Mesodermal cell (in vitro differentiated cells): ENCODE results near the gene ZNF827.
A peak's percentile ranks its signal among the peaks of the same experiment; 100 is the strongest.

Source experiments
- H3K27ac ChIP-seq: 2 replicates; pipeline ENCODE4 v1.7.0; 2013; ENCODE audit warnings: mild to moderate bottlenecking, low read depth, low read length, moderate library complexity; ENCODE audit not compliant: severe bottlenecking
- H3K36me3 ChIP-seq: 2 replicates; pipeline ENCODE4 v1.7.1; 2013; ENCODE audit warnings: mild to moderate bottlenecking, low read length, moderate library complexity; ENCODE audit not compliant: control insufficient read depth, insufficient read depth
- H3K4me1 ChIP-seq: one replicate; pipeline ENCODE4 v1.7.1; 2013; ENCODE audit warnings: mild to moderate bottlenecking, low read length; ENCODE audit not compliant: insufficient read depth, control insufficient read depth, poor library complexity, severe bottlenecking
- H3K4me3 ChIP-seq: 2 replicates; pipeline ENCODE4 v1.7.0; 2013; ENCODE audit warnings: low read length, control low read depth, mild to moderate bottlenecking; ENCODE audit not compliant: insufficient read depth, poor library complexity, severe bottlenecking; ENCODE audit errors: extremely low read depth
- H3K9me3 ChIP-seq: 2 replicates; pipeline ENCODE4 v1.7.1; 2013; ENCODE audit warnings: mild to moderate bottlenecking, low read length, moderate library complexity; ENCODE audit not compliant: control insufficient read depth
- WGBS, 2 experiments: methylation state at CpG; one replicate each; pipeline ENCODE4 v1.1.5; 2013; ENCODE audit warnings: missing lambda C conversion rate in 2 of 2; ENCODE audit not compliant: insufficient coverage in 2 of 2; 5-methylcytosine and 5-hydroxymethylcytosine counted together

Gene ZNF827

DNA sequence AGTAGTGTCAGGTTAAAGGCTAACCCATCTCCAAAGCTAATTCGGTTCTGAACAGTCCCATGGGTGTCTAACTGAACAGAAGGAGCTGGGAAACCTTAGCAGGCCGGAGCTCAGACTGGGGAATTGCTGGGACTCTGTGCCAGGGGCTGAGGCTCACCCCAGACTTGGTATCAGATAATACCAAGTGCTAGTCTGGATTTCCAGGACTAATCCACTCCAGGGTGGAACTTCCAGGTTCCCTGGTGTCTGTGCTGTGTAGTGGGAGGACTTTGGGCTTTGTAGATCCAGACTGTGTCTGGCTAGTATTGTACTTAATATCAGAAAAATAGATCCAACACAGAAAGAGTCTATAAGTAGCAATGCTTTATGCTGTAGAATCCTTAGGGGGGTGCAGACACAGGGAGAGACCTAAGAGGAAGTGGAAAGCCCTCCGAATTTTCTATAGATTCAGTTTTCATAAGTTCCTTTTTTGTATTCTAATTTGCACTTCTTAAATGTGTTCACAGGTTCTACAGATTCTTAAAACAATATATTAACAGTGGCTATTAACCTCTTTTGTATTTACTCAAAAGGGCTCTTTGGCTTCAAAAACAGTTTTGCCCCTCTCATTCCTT lies 4.1 kb downstream of the ZNF827 start:
- Histone ChIP-seq H3K9me3 (no peaks in the 10 kb centered on the region), H3K4me1 (peaks cover 4% of the 10 kb centered on the region), H3K27ac (no peak overlapping the region), H3K4me3 (no peak overlapping the region), H3K36me3 (peaks cover 9% of the 10 kb centered on the region)
- 85 to 100% methylated on average over 1 to 2 of the region's 3 CpGs for WGBS, 2 experiments

DNA sequence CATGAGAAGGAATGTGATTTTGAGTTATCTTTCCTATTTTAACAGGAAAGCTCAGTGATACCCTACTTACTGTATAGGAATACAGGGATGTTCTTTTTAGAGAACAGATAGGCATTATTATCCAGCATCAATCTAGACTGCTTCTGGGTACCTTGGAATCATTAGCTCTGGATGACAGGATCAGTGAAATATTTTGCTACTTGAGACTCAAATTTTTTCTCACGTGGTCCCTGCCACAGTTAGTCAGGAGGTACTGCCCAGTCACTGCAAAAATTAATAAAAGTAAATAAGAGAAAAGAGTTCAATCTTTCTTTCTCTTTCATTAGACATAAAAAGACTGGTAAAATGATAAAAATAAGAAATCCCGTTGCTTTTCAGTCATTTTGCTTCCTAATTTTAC lies 5.5 kb downstream of the ZNF827 start:
- Histone ChIP-seq H3K9me3 (no peaks in the 10 kb centered on the region), H3K27ac (no peak overlapping the region), H3K4me3 (no peak overlapping the region), H3K4me1 (no peaks in the 10 kb centered on the region), H3K36me3 (peaks cover 9% of the 10 kb centered on the region)
- 100% methylated on average over 1 of the region's 2 CpGs; no CpG with 5 or more reads in 1 of the 2 experiments for WGBS, 2 experiments

DNA sequence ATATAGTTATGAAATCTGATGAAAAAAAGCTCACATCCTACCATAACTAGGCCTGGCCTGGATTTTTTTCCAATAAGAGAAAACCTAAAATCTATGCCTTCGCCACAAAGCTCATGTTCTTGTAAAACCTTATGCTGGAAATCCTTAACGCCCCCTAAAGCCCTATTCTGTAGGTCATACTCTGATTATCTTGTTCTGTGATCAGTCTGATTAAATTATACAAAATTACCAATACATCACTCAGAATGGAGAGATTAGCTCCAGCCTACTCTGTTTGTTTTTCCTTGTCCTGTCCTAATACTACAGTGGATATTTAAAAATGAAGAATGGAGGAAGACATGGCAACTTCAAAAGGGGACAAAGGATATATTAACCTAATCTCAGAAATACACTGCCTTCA lies 7.2 kb downstream of the ZNF827 start:
- no CpG with 5 or more reads among the region's 2 CpGs for WGBS, 2 experiments
- Histone ChIP-seq H3K4me1 (no peaks in the 10 kb centered on the region), H3K27ac (no peak overlapping the region)

DNA sequence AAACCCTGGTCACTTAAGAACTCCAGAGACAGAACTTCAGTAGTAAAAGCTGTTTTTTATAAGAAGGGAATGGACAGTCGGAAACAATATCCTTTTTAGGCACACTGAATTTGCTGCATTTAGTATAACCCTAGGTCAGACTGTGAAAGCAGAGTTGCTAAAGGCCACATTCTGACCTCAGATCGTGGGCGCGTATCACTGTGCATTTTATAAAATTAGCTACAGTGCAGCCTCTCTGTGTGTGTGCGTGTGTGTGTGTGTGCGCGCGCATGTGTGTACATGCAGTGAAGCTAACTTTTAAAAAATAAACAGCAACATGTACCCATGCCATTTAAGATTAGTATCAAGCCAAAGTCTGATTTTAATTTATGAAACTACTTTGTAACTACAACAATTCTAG lies 8.0 kb downstream of the ZNF827 start:
- H3K9me3 ChIP-seq: no peaks in the 10 kb centered on the region
- peaks cover 19% of the 10 kb centered on the region for H3K36me3 ChIP-seq
- WGBS, 2 experiments: 90 to 92% methylated on average over 1 to 2 of the region's 8 CpGs
- no peak overlapping the region for H3K4me3 ChIP-seq
- no peak overlapping the region for H3K27ac ChIP-seq
- H3K4me1 ChIP-seq: no peaks in the 10 kb centered on the region

More for the DNA sequence above, 7.2 kb downstream of the ZNF827 start:
- H3K4me3 ChIP-seq: no peak overlapping the region
- peaks cover 15% of the 10 kb centered on the region for H3K36me3 ChIP-seq
- no peaks in the 10 kb centered on the region for H3K9me3 ChIP-seq

DNA sequence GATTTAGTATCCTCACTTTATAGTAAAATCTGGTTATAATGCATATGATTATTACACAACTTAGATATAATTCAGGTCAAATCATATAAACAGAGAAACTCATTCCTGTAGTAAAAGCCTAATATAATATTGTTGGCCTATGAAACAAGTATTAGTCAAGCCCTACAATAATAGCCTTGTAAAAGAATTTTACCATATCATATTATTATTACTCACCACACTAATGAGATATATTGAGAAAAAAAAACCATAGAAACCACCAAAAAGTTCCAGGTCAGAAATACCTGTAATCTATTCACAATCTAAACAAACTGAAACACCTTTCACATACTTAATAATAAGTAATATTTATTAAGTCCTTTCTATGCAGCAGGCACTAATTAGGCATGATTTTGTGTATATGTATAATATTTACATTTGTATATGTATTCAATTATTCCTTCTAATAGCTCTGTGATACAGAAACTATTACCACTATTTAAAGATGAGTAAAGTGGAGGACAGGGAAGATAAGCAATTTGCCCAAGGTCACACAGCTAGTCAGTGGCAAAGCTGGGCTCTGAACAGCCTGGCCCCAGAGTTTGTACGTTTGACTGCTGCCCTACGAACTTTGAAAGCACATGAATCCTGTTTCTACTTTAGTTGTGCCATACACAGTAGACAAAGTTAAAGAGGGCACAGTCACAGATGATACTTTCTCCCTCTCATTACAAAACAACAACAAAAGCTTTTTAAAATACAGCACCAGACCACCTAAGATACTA lies 9.0 kb downstream of the ZNF827 start:
- Histone ChIP-seq H3K9me3 (no peaks in the 10 kb centered on the region), H3K27ac (no peak overlapping the region), H3K4me3 (no peak overlapping the region), H3K4me1 (no peaks in the 10 kb centered on the region), H3K36me3 (peaks cover 20% of the 10 kb centered on the region)
- 83 to 85% methylated on average over 2 of the region's 2 CpGs for WGBS, 2 experiments

DNA sequence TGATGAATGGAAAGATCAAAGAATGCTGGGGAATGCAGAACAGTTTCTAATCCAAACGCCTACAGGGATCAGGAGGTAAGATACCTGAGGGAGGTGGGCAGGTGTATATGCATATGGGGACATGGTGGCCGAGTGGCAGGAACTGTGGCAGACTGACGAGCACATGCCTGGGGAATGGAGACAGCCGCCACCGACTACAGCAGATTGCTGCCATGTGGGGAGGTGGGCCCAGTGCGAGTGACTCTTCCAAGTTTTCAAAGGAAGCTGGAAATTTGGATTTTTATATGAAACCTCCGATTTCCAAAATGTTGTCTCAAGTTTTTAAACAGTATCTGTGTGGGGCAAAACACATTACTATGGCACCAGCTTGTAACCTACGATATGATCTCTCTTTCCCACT lies 9.9 kb downstream of the ZNF827 start:
- Histone ChIP-seq H3K27ac (no peak overlapping the region), H3K4me3 (no peak overlapping the region), H3K4me1 (no peaks in the 10 kb centered on the region), H3K36me3 (peaks cover 18% of the 10 kb centered on the region), H3K9me3 (no peaks in the 10 kb centered on the region)
- 88 to 93% methylated on average over 5 to 8 of the region's 8 CpGs for WGBS, 2 experiments

DNA sequence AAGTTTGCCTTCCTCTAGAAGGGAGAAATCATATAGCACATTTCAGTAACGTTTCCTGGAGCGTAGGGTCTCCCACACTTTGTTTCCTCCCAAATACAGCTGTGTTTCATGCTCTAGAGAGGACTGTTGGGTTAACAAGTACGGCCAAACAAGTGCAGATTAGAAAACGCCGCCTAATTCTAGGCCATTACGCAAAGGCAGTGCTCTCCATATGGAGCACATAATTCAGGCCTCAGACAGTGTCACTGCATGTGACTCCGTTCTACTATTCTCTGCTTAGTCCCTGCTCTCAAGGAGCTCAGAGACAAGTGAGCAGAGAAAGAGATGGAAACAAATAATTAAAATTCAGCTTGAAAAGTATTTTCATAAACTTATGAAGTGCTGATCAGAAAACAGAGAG lies 11.6 kb downstream of the ZNF827 start:
- Histone ChIP-seq H3K9me3 (no peaks in the 10 kb centered on the region), H3K4me3 (no peak overlapping the region), H3K36me3 (peaks cover 11% of the 10 kb centered on the region), H3K27ac (no peak overlapping the region), H3K4me1 (no peaks in the 10 kb centered on the region)
- 88 to 97% methylated on average over 4 to 6 of the region's 7 CpGs for WGBS, 2 experiments

DNA sequence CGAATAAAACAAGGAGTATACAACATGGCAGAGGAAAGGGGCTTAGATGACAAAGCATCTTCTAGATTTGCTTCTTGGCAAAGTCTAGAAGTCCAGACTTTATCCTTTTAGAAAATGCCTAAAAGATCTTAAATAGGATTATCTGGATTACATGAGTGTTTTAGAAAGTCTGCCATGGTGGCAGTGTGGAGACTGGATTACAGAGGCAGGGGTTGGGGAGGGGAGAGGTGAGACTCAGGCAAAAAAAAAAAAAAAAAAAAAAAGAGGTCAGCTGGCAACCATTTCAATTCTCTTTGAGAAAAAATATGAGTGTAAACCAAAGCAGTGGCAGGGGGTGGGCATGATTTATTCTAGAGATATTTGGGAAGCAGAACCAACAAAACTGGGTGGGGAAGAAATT lies 17.4 kb downstream of the ZNF827 start:
- 92 to 100% methylated on average over 1 of the region's 1 CpG for WGBS, 2 experiments
- no peak overlapping the region for H3K27ac ChIP-seq

DNA sequence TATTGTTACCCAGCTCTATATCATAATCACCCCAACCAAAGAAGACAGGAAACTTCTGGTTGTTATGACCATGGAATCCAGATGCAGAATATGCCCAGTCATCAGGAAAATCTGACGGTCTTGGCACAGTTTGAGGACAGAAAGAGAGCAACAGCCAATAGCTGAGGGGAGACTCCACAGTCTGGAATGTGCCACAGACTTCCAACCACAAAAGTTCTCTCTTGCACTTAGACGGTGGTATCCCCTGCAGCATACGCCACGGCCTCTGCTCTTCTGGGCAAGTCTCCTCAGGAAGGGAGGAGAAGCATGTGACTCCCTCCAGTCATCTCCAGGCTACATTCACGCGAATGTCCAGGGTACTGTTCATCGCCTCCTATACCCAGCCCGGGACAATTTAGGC lies 18.4 kb downstream of the ZNF827 start:
- no peak overlapping the region for H3K27ac ChIP-seq
- WGBS, 2 experiments: 93% methylated on average over 5 to 7 of the region's 8 CpGs

More for the DNA sequence above, 17.4 kb downstream of the ZNF827 start:
- Histone ChIP-seq H3K9me3 (no peaks in the 10 kb centered on the region), H3K4me3 (no peak overlapping the region), H3K36me3 (peaks cover 9% of the 10 kb centered on the region), H3K4me1 (no peaks in the 10 kb centered on the region)

DNA sequence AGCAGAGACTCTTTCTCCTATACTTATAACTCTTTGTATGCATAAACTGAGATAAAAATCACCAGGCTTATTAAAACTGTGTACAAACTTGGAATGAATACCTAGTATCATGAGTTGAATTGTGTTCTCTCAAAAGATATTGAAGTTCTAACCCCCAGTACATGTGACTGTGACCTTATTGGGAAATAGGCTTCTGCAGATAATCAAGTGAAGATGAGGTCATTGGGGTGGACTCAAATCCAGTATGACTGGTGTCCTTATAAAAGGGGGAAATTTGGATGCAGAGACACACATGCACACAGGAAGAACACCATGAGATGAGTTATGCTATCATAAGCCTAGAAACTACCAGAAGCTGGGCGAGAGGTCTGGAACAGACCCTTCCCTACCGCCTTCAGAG lies 26.2 kb downstream of the ZNF827 start:
- no peak overlapping the region for H3K4me3 ChIP-seq
- H3K27ac ChIP-seq: no peak overlapping the region
- 100% methylated on average over 1 of the region's 2 CpGs; no CpG with 5 or more reads in 1 of the 2 experiments for WGBS, 2 experiments
- H3K36me3 ChIP-seq: peaks cover 6% of the 10 kb centered on the region
- peaks cover 5% of the 10 kb centered on the region for H3K4me1 ChIP-seq
- no peaks in the 10 kb centered on the region for H3K9me3 ChIP-seq

More for the DNA sequence above, 18.4 kb downstream of the ZNF827 start:
- H3K4me1 ChIP-seq: no peaks in the 10 kb centered on the region
- no peak overlapping the region for H3K4me3 ChIP-seq
- no peaks in the 10 kb centered on the region for H3K9me3 ChIP-seq
- peaks cover 6% of the 10 kb centered on the region for H3K36me3 ChIP-seq

DNA sequence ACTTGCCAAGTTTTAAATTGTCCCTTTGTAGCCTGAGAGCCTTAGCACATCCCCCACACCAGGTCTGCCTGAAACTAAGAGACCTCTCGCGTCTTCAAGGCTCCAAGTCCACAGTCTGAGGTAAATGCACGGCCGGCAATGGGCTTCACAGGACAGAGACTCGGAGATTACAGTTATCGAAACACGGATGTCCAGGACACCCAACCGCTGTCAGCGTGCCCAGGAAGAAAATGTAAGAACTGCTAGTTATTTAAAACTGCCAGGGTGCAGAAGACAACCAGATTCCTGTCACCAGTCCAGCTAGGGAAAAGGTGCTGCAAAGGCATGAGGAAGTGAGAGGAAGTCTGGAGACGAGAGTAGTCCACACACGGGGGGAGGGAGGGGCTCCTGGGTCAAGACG lies 28.9 kb downstream of the ZNF827 start:
- H3K9me3 ChIP-seq: no peaks in the 10 kb centered on the region

More for the DNA sequence above, 28.9 kb downstream of the ZNF827 start:
- H3K4me3 ChIP-seq: no peak overlapping the region
- H3K4me1 ChIP-seq: peaks cover 5% of the 10 kb centered on the region
- 93% methylated on average over 10 to 11 of the region's 12 CpGs for WGBS, 2 experiments
- H3K36me3 ChIP-seq: no peaks in the 10 kb centered on the region
- peak overlapping the region; percentile 17 for H3K27ac ChIP-seq
